22Rv1 (cell line): Measurements from ENCODE around the gene CROCC2.

Experiments
- ZFX ChIP-seq: fragments of 450-650 bp; IDR thresholded peaks from 2 replicates; pipeline ENCODE4 v1.6.1; 2017; ENCODE audit warnings: antibody characterized with exemption, borderline replicate concordance
- TF ChIP-seq, protein P1 (sequence below): fragments of 450-650 bp; IDR thresholded peaks from 2 replicates; pipeline ENCODE4 v1.5.1; 2017; ENCODE audit warnings: mild to moderate bottlenecking

DNA sequence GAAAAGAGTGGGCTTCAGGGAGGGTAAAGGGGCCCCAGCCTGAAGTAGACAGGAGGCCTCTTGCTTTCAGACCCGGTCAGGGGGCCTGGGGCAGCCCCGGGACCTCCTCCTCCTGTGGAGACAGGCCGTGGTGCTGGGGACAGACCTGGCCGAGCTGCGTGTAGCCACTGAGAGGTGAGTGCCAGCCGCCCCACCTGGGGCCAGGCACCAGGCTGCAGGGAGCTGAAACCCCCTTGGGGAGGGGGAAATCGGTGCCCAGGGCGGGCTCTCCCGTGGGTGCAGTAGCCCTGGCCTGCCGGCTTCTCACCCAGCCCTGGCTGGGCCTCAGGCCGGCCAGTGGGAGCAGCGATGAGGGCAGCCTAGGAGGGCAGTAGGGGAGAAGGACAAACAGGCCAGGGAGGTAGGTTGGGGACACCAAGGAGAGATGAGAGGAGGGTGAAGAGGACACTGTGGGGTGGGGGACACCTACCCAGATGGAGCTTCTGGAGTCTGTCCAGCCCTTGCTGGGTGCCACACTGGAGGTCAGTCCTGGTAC, 24.0 kb downstream of the CROCC2 start:
- TF ChIP-seq, protein P1, sequence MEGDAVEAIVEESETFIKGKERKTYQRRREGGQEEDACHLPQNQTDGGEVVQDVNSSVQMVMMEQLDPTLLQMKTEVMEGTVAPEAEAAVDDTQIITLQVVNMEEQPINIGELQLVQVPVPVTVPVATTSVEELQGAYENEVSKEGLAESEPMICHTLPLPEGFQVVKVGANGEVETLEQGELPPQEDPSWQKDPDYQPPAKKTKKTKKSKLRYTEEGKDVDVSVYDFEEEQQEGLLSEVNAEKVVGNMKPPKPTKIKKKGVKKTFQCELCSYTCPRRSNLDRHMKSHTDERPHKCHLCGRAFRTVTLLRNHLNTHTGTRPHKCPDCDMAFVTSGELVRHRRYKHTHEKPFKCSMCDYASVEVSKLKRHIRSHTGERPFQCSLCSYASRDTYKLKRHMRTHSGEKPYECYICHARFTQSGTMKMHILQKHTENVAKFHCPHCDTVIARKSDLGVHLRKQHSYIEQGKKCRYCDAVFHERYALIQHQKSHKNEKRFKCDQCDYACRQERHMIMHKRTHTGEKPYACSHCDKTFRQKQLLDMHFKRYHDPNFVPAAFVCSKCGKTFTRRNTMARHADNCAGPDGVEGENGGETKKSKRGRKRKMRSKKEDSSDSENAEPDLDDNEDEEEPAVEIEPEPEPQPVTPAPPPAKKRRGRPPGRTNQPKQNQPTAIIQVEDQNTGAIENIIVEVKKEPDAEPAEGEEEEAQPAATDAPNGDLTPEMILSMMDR: no peak
- no peak for TF ChIP-seq ZFX
